SH-SY5Y (cell line): ENCODE measurements around the gene PCDHGC4.

Experiments used
- GATA2 ChIP-seq: IDR thresholded peaks from 2 replicates; pipeline ENCODE4 v1.6.1; 2011; ENCODE audit warnings: mild to moderate bottlenecking, low read depth, low read length
- GATA3 ChIP-seq: IDR thresholded peaks from 2 replicates; pipeline ENCODE4 v1.6.1; 2011; ENCODE audit warnings: low read depth, mild to moderate bottlenecking, low read length, moderate library complexity

GRCh38 chr5:141465351-141465750, 19.5 kb upstream of the PCDHGC4 start:
- no peak for TF ChIP-seq GATA2
- no peak for TF ChIP-seq GATA3
